GF-D8 (cell line): ENCODE measurements around the gene ARID2.

Source experiments
- DNase-seq: peaks from one replicate; lab custom pipeline; 2025; lab: John Stamatoyannopoulos, UW

ARID2 gene

DNA sequence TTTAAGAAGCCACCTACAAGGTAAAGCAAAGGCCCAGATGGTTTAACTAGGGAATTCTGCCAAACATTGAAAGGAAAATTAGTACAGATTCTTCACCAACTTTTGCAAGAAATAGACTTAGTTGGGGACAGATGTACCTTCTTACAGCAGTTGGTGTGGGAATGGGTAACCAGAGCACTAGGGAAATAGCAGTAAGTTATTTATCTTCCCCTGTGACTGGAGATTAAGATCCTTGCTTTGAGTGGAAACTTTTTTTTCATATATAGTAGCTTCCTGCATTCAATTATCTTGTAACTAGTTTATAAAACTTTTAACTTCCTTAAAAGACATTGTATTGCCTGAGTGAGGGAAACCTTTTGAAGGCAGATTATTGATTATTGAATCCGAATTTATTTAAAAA is 44.2 kb downstream of the ARID2 start:
- DNase-seq: peak; percentile 29

- no peak for DNase-seq
These were observed 45.1 kb downstream of the ARID2 start for GRCh38 chr12:45774508-45775162.

- no peak for DNase-seq
These were observed 46.0 kb downstream of the ARID2 start for GRCh38 chr12:45775465-45775864.

DNA sequence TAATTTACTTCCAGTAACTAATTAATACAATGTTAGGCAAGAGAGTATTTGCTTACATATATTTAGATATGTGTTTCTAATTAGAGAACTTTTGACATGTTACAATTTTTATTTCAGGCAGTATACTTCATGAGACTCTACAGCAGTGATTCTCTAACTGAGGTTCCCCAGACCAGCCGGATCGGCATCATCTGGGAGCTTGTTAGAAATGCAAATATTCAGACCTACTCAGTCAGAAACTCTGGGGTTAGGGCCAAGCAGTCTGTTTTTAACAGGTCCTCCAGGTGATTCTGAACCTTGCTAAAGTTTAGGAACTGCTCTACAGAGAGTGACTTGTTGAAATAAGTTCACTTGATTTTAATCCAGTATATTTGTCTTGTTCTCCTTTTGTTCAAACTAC is 46.5 kb downstream of the ARID2 start:
- no peak for DNase-seq

- DNase-seq: no peak
These were observed 50.4 kb downstream of the ARID2 start for GRCh38 chr12:45779936-45780335.

GRCh38 chr12:45781080-45781479 is 51.6 kb downstream of the ARID2 start:
- DNase-seq: no peak

- no peak for DNase-seq
These were observed 55.8 kb downstream of the ARID2 start for GRCh38 chr12:45785315-45785714.

GRCh38 chr12:45789025-45789424 is 59.5 kb downstream of the ARID2 start:
- peak; percentile 19 for DNase-seq

DNA sequence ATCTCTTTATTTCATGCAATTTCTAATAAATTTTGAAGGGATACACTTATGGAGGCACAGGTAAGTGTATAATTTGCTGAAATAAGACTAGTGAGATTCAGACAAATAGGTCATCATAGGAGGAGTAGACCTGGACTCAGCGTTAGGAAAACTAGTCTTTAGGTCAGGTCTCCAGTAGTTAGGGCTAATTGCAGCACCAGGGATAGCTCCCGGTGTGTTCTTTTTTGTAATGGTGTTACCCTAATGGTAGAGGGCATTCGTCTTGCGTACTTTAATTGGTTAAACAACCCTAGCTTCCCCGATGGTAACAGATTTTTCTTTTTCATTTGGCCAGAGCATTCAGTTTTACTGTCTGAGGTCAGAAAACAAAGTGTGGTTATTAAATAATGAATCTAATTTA is 64.9 kb downstream of the ARID2 start:
- no peak for DNase-seq

GRCh38 chr12:45801625-45802024 is 72.1 kb downstream of the ARID2 start:
- no peak for DNase-seq

GRCh38 chr12:45803111-45803510 is 73.6 kb downstream of the ARID2 start:
- DNase-seq: no peak

DNA sequence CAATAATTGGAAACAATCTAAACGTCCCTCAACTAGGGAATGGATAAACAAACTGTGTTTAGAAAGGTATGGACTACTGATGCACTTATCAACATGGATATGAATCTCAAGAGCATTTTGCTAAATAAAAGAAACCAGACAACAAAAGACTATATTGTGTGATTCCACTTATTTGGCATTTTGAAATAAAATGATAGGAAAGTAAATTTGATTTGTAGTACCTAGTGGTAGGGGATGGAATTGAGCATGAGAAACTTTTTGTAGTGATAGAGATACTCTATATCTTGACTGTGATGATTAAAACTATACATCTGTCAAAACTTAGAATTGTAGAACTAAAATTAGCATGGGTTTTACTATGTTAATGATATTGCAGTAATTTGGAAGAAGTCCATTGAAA is 87.1 kb downstream of the ARID2 start:
- no peak for DNase-seq

DNA sequence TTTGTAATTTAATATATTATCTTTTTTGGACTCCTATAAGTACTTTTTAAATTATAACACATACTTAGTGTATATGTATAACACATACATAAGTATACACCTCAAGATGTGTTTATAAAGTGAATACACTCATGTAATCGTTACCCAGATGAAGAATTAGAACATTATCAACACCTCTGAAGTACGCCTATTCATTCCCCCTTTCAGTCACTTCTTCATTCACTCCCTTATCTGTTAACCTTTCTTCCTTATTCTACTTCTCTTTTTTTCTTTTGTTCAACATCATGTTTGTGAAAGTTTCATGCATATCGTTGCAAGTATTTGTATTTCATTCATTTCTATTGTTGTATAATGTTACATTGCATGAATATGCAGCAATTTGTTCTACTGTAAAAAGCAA is 98.5 kb downstream of the ARID2 start:
- peak; percentile 5 for DNase-seq

DNA sequence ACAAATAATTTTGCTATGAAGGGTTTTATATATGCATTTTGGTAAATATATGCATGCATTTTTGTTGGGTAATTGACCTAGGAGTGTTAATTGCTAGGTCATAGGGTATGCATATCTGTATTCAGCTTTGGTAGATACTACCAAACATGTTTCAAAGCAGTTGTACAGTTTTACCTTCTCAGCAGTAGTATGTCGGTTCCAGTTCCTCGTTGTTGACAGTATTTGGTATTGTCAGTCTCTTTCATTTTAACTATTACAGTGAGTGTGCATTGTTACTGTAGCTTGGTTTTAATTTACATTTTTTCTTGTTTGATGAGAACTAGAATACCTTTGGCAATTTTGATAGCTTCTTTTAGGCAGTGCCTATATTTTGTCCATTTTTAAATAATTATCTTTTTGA is 98.9 kb downstream of the ARID2 start:
- no peak for DNase-seq

DNA sequence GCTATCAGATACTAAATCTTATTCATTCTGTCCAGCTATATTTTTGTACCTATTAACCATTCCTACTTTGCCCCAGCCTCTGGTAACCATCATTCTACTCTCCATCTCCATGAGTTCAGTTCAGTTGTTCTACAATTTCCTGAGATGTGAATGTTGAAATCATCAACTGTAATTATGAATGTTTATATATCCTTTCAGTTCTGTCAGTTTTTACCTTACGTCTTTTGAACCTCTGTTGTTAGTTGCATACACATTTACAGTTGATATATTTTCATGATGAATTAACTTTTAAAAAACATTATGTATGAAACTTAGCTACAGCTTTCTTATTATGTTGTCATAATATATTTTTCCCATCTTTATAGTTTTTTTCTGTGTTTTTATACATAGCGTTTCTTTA is 102.1 kb downstream of the ARID2 start:
- DNase-seq: no peak

DNA sequence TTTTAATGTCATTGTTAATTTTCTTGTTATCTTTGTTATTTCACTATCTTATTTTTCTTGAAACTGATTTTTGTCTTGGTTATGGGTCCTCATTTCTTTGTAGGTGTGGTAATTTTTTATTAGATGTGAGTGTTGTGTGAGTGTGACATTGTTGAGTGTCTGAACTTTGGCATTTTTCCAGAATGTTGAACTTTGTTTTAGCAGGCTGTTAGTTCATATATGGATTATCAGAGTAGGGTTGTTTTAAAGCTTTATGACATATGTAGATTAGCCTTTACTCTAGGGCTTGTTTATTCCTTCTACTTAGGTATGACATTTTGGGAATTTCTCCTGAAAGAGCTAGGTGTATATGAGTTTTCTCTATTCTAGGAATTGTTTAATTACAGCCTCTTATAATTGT is 103.9 kb downstream of the ARID2 start:
- no peak for DNase-seq

DNA sequence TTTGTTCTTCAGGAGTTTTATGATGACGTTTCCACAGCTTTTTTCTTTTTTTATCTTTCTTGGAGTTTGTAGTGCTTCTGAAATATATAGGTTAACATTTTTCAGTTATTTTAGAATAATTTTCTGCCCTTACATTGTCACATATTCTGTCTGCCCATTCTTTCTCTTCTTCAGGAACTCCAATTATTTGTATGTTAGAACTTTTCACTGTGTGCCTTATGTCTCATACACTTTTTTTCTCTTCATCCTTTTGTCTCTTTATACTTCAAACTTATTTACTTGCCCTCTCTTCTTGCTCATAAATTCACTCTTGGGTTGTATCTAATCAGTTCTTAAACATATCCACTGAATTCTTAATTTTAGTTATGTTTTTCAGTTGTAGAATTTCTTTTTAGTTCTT is 105.3 kb downstream of the ARID2 start:
- no peak for DNase-seq

GRCh38 chr12:45839917-45840316 is 110.4 kb downstream of the ARID2 start:
- no peak for DNase-seq

DNA sequence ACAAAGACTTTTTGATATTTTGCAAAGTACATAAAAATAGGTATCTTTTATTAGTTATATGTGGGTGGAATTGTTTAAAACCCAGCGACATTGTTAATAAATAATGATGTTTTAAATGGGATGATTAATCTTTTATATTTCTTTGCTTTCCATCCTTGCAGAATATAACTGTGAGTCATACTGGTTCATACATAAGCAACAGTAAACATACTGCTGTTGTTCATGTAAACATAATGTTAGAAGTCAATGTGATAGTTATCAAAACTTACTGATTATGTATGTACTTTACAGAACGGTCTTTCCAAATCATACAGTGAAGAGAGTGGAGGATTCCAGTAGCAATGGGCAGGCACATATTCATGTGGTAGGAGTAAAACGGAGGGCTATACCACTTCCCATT is 119.8 kb downstream of the ARID2 start:
- DNase-seq: no peak

GRCh38 chr12:45850302-45850701 is 120.8 kb downstream of the ARID2 start:
- DNase-seq: no peak

GRCh38 chr12:45852508-45852907 is 123.0 kb downstream of the ARID2 start:
- no peak for DNase-seq

- DNase-seq: no peak
These were observed 124.0 kb downstream of the ARID2 start for GRCh38 chr12:45853550-45853949.

DNA sequence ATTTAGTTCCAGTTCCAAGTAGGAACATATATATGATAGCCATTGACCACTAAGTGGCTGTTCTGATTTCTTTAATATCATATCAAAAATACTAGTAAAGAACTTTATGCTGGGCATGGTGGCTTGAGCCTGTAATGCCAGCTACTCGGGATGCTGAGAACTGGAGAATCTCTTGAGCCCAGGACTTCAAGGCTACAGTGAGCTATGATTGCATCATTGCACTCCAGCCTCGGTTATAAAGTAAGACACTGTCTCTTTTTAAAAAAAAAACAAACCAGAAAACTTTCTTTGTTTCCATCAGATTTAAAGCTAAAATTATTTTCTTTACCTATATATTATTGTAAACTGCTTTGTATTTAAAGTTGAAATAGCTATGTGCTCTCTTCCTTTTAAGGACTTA is 133.8 kb downstream of the ARID2 start:
- DNase-seq: no peak

DNA sequence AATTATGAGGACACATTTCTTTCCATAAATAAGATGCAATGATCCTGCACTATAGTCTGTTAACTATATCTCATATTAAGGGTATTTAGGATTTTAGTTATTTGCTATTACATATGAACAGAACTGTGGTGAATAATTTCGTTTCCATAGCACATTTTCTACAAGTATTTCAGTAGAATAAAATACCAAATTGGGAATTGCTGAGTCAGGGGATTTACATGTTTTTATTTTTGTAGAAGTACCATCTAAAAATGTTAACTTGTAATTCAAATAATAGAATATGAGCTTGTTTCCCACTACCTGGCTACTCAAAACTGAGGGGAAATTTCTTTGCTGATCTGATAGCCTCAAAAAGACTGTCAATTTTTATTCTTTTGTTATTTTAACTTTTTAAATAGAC is 136.8 kb downstream of the ARID2 start:
- no peak for DNase-seq

DNA sequence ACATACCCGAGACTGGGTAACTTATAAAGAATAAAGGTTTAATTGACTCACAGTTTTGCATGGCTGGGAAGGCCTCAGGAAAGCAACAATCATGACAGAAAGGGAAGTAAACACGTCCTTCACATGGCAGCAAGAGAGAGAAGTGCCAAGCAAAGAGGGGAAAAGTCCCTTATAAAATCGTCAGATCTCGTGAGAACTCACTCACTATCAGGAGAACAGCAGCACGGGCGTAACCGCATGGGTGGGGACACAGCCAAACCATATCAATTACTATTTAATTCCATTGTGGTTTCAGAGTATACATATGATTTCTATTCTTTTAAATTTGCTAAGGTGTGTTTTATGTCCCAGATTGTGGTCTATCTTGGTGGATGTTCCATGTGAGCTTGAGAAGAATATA is 142.9 kb downstream of the ARID2 start:
- no peak for DNase-seq
